GM08714 (cell line): ENCODE measurements around the gene ZDHHC19.
"Not testable (repeated sequence)": the region's sequence is repeated elsewhere in the genome, so short reads cannot be mapped to it uniquely, and the experiment has no call there.

Experiments used
- H3K4me3 ChIP-seq: fragments of 200-500 bp; sonication (Bioruptor generic); 2 replicates; pipeline ENCODE4 v1.5.1; 2014; ENCODE audit warnings: mild to moderate bottlenecking, low read length, inconsistent platforms
- ZNF274 ChIP-seq: IDR thresholded peaks from 2 replicates; pipeline ENCODE4 v1.6.1; 2012; ENCODE audit warnings: mild to moderate bottlenecking, low read depth, low read length

The ZDHHC19 gene, protein sequence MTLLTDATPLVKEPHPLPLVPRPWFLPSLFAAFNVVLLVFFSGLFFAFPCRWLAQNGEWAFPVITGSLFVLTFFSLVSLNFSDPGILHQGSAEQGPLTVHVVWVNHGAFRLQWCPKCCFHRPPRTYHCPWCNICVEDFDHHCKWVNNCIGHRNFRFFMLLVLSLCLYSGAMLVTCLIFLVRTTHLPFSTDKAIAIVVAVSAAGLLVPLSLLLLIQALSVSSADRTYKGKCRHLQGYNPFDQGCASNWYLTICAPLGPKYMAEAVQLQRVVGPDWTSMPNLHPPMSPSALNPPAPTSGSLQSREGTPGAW

GRCh38 chr3:196210673-196211556 lies at the start of gene ZDHHC19:
TSS of gene ZDHHC19 (minus strand) at chr3:196211400. CDS start at chr3:196211315, 85 bp downstream.
- no peak within 1 kb of the TSS for H3K4me3 ChIP-seq
- no peak for TF ChIP-seq ZNF274

DNA sequence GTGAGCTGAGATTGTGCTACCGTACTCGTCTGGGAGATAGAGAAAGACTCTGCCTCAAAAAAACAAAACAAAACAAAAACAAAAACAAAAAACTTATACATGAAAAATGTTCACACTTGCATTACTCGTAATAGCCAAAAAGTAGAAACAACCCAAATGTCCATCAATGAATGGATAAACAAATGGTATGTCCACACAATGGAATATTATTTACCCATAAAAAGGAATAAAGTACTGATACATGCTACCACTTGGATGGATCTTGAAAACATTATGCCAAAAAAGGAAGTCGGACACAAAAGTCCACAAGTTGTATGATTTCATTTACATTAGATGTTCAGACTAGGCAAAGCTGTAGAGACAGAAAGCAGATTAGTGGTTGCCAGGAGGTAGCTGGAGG lies 49.6 kb upstream of the ZDHHC19 start:
- TF ChIP-seq ZNF274, result no peak
- H3K4me3 ChIP-seq, result no peak overlapping the region

- no peak overlapping the region for H3K4me3 ChIP-seq
- TF ChIP-seq ZNF274, result no peak
Observed at GRCh38 chr3:196255776-196256175, 44.6 kb upstream of the ZDHHC19 start.

GRCh38 chr3:196254376-196255283 lies 43.4 kb upstream of the ZDHHC19 start:
- TF ChIP-seq ZNF274, result no peak
- no peak overlapping the region for H3K4me3 ChIP-seq

GRCh38 chr3:196251918-196252317 lies 40.7 kb upstream of the ZDHHC19 start:
- TF ChIP-seq ZNF274, result no peak

GRCh38 chr3:196246612-196247308 lies 35.6 kb upstream of the ZDHHC19 start:
- TF ChIP-seq ZNF274, result no peak
- H3K4me3 ChIP-seq, result no peak overlapping the region

More at GRCh38 chr3:196251918-196252317, 40.7 kb upstream of the ZDHHC19 start:
- no peak overlapping the region for H3K4me3 ChIP-seq

- H3K4me3 ChIP-seq, result not testable (repeated sequence)
Observed at GRCh38 chr3:196244166-196244565, 33.0 kb upstream of the ZDHHC19 start.

DNA sequence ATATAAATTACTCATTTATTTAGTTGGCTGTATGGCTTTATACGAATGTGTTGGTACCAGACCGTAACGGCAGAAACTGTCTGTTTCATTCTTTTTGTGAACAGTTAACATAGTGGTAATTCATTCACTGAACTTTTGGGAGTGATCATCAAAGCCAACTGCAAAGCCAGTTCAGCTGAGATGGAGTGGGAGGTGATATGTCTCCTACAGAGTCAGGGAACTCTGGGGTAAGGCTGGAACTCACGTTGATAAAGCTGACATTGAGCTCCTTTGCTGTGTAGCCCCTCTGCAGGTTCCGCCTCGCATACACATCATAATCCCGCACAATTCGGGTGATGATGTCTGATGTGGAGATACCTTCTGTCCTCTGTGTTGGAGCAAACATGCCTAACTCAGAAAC lies 30.5 kb upstream of the ZDHHC19 start:
- TF ChIP-seq ZNF274, result no peak
- no peak overlapping the region for H3K4me3 ChIP-seq

GRCh38 chr3:196240424-196240823 lies 29.2 kb upstream of the ZDHHC19 start:
- no peak overlapping the region for H3K4me3 ChIP-seq
- no peak for TF ChIP-seq ZNF274

DNA sequence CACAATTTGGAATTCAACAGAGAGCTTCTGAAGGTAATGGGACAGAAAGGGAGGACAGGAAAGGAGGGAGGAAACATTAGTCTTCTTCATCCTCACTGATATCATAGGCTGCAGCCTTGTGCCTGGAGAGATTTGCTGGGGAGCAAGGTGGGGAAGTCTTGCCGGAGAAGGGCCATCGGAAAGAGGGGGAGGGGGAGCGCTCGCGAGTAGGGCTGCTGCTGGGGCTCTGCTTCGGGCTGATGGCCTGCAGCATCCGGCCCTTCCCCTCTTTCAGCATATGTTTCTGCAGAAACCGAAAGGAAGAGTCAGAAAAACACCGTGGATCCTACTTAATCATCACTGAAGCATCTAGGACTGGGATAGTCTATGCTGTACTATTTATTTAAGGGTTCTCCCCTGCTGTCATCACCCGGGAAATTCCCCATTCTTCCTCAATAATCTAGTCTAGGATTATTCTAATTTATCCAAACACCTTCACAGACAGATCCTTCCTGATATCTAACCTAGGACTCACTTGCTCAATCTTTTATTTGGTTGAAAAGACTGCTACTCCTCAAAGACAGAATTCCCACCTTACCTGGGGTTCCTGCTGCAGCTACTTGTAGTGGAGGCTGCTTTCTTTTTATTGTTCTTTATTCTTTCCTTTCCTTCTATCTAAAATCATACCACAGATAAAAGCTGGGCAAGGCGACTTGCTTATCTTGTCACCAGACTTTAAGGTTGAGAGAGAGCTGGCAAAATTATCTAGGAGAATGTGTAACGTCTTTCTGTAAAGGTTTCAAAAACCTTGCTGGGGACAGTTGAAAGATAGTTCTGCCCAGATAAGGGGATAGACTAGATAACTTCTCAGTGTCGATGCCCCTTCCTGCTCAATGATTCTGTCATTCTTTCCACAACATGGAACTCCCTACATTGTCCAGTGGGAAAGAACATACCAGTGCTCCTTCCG lies 27.7 kb upstream of the ZDHHC19 start:
- no peak for TF ChIP-seq ZNF274
- H3K4me3 ChIP-seq, result no peak overlapping the region

- no peak for TF ChIP-seq ZNF274
- H3K4me3 ChIP-seq, result no peak overlapping the region
Observed at GRCh38 chr3:196237203-196237602, 26.0 kb upstream of the ZDHHC19 start.

DNA sequence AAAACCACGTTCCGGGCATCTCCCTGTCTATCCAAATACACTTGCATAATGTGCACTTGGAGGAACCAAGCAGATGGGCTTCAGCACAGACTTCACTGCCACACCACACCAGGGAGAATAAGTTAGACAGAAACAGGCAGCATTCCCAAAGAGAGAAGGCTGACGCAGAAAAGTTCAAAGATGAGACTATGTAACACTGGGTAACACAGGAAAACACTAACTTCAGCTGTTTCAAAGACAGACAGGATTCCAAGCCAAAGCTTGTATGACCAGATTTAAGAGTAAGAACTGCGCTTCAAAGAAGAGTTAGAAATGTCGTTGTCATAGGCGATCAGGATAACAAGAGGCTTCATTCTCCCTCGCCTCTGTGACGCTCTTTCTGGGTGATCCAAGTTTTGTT lies 25.0 kb upstream of the ZDHHC19 start:
- TF ChIP-seq ZNF274, result no peak
- H3K4me3 ChIP-seq, result no peak overlapping the region
